WTC11 (cell line): ENCODE data around the gene SEC22A. TPM values are rescaled to one million over a fixed set of nuclear protein-coding genes. Genes with fewer than 3 reads are reported as not detected.

Experiments
- ATAC-seq: fragments of 200-7000 bp; cut with Tn5 transposase; 2 replicates; pipeline ENCODE4 v1.10.0; 2021; ENCODE audit warnings: mild to moderate bottlenecking, moderate library complexity
- CTCF ChIA-PET: fragments of 300-600 bp; sonication (Branson Sonifier 250); formaldehyde crosslinking; loops from one replicate; lab custom pipeline; 2021; ENCODE audit warnings: antibody characterized with exemption; lab: Charles Lee
- POLR2A ChIA-PET: fragments of 350-600 bp; sonication (Branson Sonifier 250); formaldehyde crosslinking; loops from one replicate; lab custom pipeline; 2021; ENCODE audit warnings: antibody characterized with exemption; lab: Charles Lee
- DNase-seq: peaks from one replicate; pipeline ENCODE4 v3.0.0; 2021; ENCODE audit warnings: low spot score
- H3K27ac Mint-ChIP-seq: 2 replicates; pipeline ENCODE4 v1.8.0; 2021; ENCODE audit warnings: mixed read lengths
- H3K27me3 Mint-ChIP-seq: 2 replicates; pipeline ENCODE4 v1.8.0; 2021; ENCODE audit warnings: low read depth, mild to moderate bottlenecking, moderate library complexity, mixed read lengths
- H3K36me3 Mint-ChIP-seq: 2 replicates; pipeline ENCODE4 v1.8.0; 2021; ENCODE audit warnings: mixed read lengths
- H3K4me1 Mint-ChIP-seq: 2 replicates; pipeline ENCODE4 v1.8.0; 2022; ENCODE audit warnings: mixed read lengths
- H3K4me3 Mint-ChIP-seq: 2 replicates; pipeline ENCODE4 v1.8.0; 2021; ENCODE audit warnings: mild to moderate bottlenecking, moderate library complexity, mixed read lengths
- H3K9me3 Mint-ChIP-seq: 2 replicates; pipeline ENCODE4 v1.8.0; 2021; ENCODE audit warnings: mixed read lengths
- ARID4B ChIP-seq: sonication (generic); formaldehyde crosslinking; IDR thresholded peaks from 2 replicates; pipeline ENCODE4 v1.8.0; 2023; ENCODE audit warnings: missing genetic modification reagents, mild to moderate bottlenecking, borderline replicate concordance
- ELF4 ChIP-seq: sonication (generic); formaldehyde crosslinking; IDR thresholded peaks from 2 replicates; pipeline ENCODE4 v1.8.1; 2022; ENCODE audit warnings: low read depth, mild to moderate bottlenecking, moderate library complexity, missing genetic modification reagents
- ESRRA ChIP-seq: sonication (generic); formaldehyde crosslinking; IDR thresholded peaks from 2 replicates; pipeline ENCODE4 v1.8.1; 2022; ENCODE audit warnings: mild to moderate bottlenecking, missing genetic modification reagents, borderline replicate concordance
- FOXP1 ChIP-seq: sonication (generic); formaldehyde crosslinking; IDR thresholded peaks from 2 replicates; pipeline ENCODE4 v1.8.0; 2022; ENCODE audit warnings: missing genetic modification reagents, mild to moderate bottlenecking, moderate library complexity, borderline replicate concordance
- GRHL2 ChIP-seq: fragments of 250-450 bp; sonication (Bioruptor Pico); IDR thresholded peaks from 2 replicates; pipeline ENCODE4 v1.8.0; 2022; ENCODE audit warnings: mild to moderate bottlenecking, moderate library complexity; ENCODE audit not compliant: insufficient replicate concordance, severe bottlenecking
- GTF2I ChIP-seq: fragments of 250-450 bp; sonication (Bioruptor Pico); conservative IDR thresholded peaks from 2 replicates; pipeline ENCODE4 v1.4.0; 2021; ENCODE audit warnings: mild to moderate bottlenecking
- HMGA2 ChIP-seq: fragments of 250-450 bp; sonication (Bioruptor Pico); IDR thresholded peaks from 2 replicates; pipeline ENCODE4 v1.4.0; 2021; ENCODE audit warnings: mild to moderate bottlenecking, moderate library complexity
- KAT7 ChIP-seq: sonication (generic); formaldehyde crosslinking; IDR thresholded peaks from 2 replicates; pipeline ENCODE4 v1.8.1; 2023; ENCODE audit warnings: missing genetic modification reagents, mild to moderate bottlenecking, borderline replicate concordance
- NFATC4 ChIP-seq: fragments of 250-450 bp; sonication (Bioruptor Pico); IDR thresholded peaks from 2 replicates; pipeline ENCODE4 v1.9.0; 2021; ENCODE audit warnings: mild to moderate bottlenecking
- OVOL2 ChIP-seq: fragments of 250-450 bp; sonication (Bioruptor Pico); IDR thresholded peaks from 2 replicates; pipeline ENCODE4 v1.9.0; 2021; ENCODE audit warnings: mild to moderate bottlenecking, borderline replicate concordance
- TEAD4 ChIP-seq: sonication (generic); formaldehyde crosslinking; IDR thresholded peaks from 2 replicates; pipeline ENCODE4 v1.8.0; 2022; ENCODE audit warnings: mild to moderate bottlenecking, missing genetic modification reagents
- ZBTB43 ChIP-seq: sonication (generic); formaldehyde crosslinking; IDR thresholded peaks from 2 replicates; pipeline ENCODE4 v1.8.1; 2023; ENCODE audit warnings: mild to moderate bottlenecking, missing genetic modification reagents
- ZNF121 ChIP-seq: sonication (generic); formaldehyde crosslinking; IDR thresholded peaks from 2 replicates; pipeline ENCODE4 v1.8.0; 2023; ENCODE audit warnings: missing genetic modification reagents
- ZNF138 ChIP-seq: sonication (generic); formaldehyde crosslinking; conservative IDR thresholded peaks from 2 replicates; pipeline ENCODE4 v1.8.1; 2022; ENCODE audit warnings: mild to moderate bottlenecking, moderate library complexity, missing genetic modification reagents
- ZNF232 ChIP-seq: sonication (generic); formaldehyde crosslinking; IDR thresholded peaks from 2 replicates; pipeline ENCODE4 v1.8.0; 2022; ENCODE audit warnings: mild to moderate bottlenecking, missing genetic modification reagents
- ZNF263 ChIP-seq: sonication (generic); formaldehyde crosslinking; IDR thresholded peaks from 2 replicates; pipeline ENCODE4 v1.8.1; 2022; ENCODE audit warnings: low read depth, mild to moderate bottlenecking, moderate library complexity, missing genetic modification reagents
- ZNF416 ChIP-seq: fragments of 250-450 bp; sonication (Bioruptor Pico); IDR thresholded peaks from 2 replicates; pipeline ENCODE4 v1.9.0; 2021; ENCODE audit warnings: mild to moderate bottlenecking, inconsistent platforms
- ZNF671 ChIP-seq: fragments of 250-450 bp; sonication (Bioruptor Pico); IDR thresholded peaks from 2 replicates; pipeline ENCODE4 v1.8.0; 2021; ENCODE audit warnings: mild to moderate bottlenecking
- ZSCAN18 ChIP-seq: fragments of 250-450 bp; sonication (Bioruptor Pico); IDR thresholded peaks from 2 replicates; pipeline ENCODE4 v2.1.2; 2022; ENCODE audit warnings: mild to moderate bottlenecking, moderate library complexity
- total RNA-seq: library from RNA; stranded (reverse); gene quantifications from 3 replicates; pipeline ENCODE4 v1.2.3, GENCODE V29; 2021
- TF ChIP-seq, protein P1 (sequence below): fragments of 250-450 bp; sonication (Bioruptor Pico); IDR thresholded peaks from 2 replicates; pipeline ENCODE4 v1.8.0; 2021; ENCODE audit warnings: mild to moderate bottlenecking
- TF ChIP-seq, protein P2 (sequence below): fragments of 250-450 bp; sonication (Bioruptor Pico); IDR thresholded peaks from 2 replicates; pipeline ENCODE4 v1.9.0; 2021; ENCODE audit warnings: moderate library complexity, mild to moderate bottlenecking, inconsistent platforms, borderline replicate concordance
- TF ChIP-seq, protein P3 (sequence below): sonication (generic); formaldehyde crosslinking; IDR thresholded peaks from 2 replicates; pipeline ENCODE4 v1.8.1; 2023; ENCODE audit warnings: mild to moderate bottlenecking, missing genetic modification reagents, moderate library complexity
- TF ChIP-seq, protein P4 (sequence below): sonication (generic); formaldehyde crosslinking; IDR thresholded peaks from 2 replicates; pipeline ENCODE4 v1.8.0; 2022; ENCODE audit warnings: missing genetic modification reagents

SEC22A gene
- total RNA-seq, 1 experiment from 2014 or later: 12.6 TPM

GRCh38 chr3:123263941-123264340 lies 62.2 kb downstream of the SEC22A start:
- ATAC-seq: no peak
- no peak overlapping the region for H3K27ac Mint-ChIP-seq
- H3K9me3 Mint-ChIP-seq: peaks cover 9% of the 10 kb centered on the region; the same call in 1 of the 2 replicates
- H3K4me3 Mint-ChIP-seq: no peak overlapping the region
- H3K27me3 Mint-ChIP-seq: no peaks in the 10 kb centered on the region
- peaks cover 4% of the 10 kb centered on the region for H3K4me1 Mint-ChIP-seq
- POLR2A ChIA-PET: interaction anchor here (0.6 kb wide), 1 partner anchor 9 kb away, joined by 3 read pairs; no protein-coding TSS in a partner anchor
- CTCF ChIA-PET: interaction anchor here (0.7 kb wide), 1 partner anchor 22 kb away, joined by 3 read pairs; no protein-coding TSS in a partner anchor
- H3K36me3 Mint-ChIP-seq: peaks cover 3% of the 10 kb centered on the region; the same call in 1 of the 2 replicates
- no peak for TF ChIP-seq ZNF121 (CRISPR knock-in tag)
- no peak for TF ChIP-seq ARID4B (CRISPR knock-in tag)
- TF ChIP-seq GRHL2 (CRISPR knock-in tag): no peak
- no peak for TF ChIP-seq OVOL2
- no peak for TF ChIP-seq ZSCAN18
- TF ChIP-seq ZNF416: no peak
- no peak for TF ChIP-seq GTF2I (CRISPR knock-in tag)
- no peak for TF ChIP-seq ZNF232 (CRISPR knock-in tag)
- no peak for TF ChIP-seq ZNF263 (CRISPR knock-in tag)
- TF ChIP-seq FOXP1: no peak
- TF ChIP-seq, protein P1, sequence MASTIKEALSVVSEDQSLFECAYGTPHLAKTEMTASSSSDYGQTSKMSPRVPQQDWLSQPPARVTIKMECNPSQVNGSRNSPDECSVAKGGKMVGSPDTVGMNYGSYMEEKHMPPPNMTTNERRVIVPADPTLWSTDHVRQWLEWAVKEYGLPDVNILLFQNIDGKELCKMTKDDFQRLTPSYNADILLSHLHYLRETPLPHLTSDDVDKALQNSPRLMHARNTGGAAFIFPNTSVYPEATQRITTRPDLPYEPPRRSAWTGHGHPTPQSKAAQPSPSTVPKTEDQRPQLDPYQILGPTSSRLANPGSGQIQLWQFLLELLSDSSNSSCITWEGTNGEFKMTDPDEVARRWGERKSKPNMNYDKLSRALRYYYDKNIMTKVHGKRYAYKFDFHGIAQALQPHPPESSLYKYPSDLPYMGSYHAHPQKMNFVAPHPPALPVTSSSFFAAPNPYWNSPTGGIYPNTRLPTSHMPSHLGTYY: no peak
- TF ChIP-seq TEAD4 (CRISPR knock-in tag): no peak
- TF ChIP-seq, protein P2, sequence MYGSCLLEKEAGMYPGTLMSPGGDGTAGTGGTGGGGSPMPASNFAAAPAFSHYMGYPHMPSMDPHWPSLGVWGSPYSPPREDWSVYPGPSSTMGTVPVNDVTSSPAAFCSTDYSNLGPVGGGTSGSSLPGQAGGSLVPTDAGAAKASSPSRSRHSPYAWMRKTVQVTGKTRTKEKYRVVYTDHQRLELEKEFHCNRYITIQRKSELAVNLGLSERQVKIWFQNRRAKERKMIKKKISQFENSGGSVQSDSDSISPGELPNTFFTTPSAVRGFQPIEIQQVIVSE (CRISPR knock-in tag): no peak
- TF ChIP-seq NFATC4 (CRISPR knock-in tag): no peak
- TF ChIP-seq, protein P3, sequence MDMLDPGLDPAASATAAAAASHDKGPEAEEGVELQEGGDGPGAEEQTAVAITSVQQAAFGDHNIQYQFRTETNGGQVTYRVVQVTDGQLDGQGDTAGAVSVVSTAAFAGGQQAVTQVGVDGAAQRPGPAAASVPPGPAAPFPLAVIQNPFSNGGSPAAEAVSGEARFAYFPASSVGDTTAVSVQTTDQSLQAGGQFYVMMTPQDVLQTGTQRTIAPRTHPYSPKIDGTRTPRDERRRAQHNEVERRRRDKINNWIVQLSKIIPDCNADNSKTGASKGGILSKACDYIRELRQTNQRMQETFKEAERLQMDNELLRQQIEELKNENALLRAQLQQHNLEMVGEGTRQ (CRISPR knock-in tag): no peak
- TF ChIP-seq, all 79 proteins: peak for 0
- no peak for DNase-seq

GRCh38 chr3:123267821-123268220 lies 66.1 kb downstream of the SEC22A start:
- H3K27me3 Mint-ChIP-seq: no peaks in the 10 kb centered on the region
- no peak for ATAC-seq
- POLR2A ChIA-PET: no interaction called here
- no peak for DNase-seq
- peaks cover under 1% of the 10 kb centered on the region; the same call in 1 of the 2 replicates for H3K4me1 Mint-ChIP-seq
- H3K27ac Mint-ChIP-seq: no peak overlapping the region
- H3K4me3 Mint-ChIP-seq: no peak overlapping the region
- H3K9me3 Mint-ChIP-seq: peaks cover 17% of the 10 kb centered on the region
- H3K36me3 Mint-ChIP-seq: peaks cover 10% of the 10 kb centered on the region
- CTCF ChIA-PET: no interaction called here
- TF ChIP-seq GTF2I (CRISPR knock-in tag): no peak
- no peak for TF ChIP-seq ZBTB43
- TF ChIP-seq HMGA2: no peak
- no peak for TF ChIP-seq ELF4
- TF ChIP-seq ZNF138: no peak
- no peak for TF ChIP-seq ZNF671
- TF ChIP-seq, protein P4, sequence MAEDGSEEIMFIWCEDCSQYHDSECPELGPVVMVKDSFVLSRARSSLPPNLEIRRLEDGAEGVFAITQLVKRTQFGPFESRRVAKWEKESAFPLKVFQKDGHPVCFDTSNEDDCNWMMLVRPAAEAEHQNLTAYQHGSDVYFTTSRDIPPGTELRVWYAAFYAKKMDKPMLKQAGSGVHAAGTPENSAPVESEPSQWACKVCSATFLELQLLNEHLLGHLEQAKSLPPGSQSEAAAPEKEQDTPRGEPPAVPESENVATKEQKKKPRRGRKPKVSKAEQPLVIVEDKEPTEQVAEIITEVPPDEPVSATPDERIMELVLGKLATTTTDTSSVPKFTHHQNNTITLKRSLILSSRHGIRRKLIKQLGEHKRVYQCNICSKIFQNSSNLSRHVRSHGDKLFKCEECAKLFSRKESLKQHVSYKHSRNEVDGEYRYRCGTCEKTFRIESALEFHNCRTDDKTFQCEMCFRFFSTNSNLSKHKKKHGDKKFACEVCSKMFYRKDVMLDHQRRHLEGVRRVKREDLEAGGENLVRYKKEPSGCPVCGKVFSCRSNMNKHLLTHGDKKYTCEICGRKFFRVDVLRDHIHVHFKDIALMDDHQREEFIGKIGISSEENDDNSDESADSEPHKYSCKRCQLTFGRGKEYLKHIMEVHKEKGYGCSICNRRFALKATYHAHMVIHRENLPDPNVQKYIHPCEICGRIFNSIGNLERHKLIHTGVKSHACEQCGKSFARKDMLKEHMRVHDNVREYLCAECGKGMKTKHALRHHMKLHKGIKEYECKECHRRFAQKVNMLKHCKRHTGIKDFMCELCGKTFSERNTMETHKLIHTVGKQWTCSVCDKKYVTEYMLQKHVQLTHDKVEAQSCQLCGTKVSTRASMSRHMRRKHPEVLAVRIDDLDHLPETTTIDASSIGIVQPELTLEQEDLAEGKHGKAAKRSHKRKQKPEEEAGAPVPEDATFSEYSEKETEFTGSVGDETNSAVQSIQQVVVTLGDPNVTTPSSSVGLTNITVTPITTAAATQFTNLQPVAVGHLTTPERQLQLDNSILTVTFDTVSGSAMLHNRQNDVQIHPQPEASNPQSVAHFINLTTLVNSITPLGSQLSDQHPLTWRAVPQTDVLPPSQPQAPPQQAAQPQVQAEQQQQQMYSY (CRISPR knock-in tag): no peak
- TF ChIP-seq ZNF416: no peak
- no peak for TF ChIP-seq KAT7 (CRISPR knock-in tag)
- no peak for TF ChIP-seq ESRRA
